CD4-positive, alpha-beta T cell treated with Interleukin-21 for 1 hour (primary cell): ENCODE results near the gene KCNMA1.

Source experiments
- DNase-seq: peaks from one replicate; pipeline ENCODE4 v3.0.0-alpha.2; 2020

Gene KCNMA1

GRCh38 chr10:77228559-77228958 lies 409.0 kb downstream of the KCNMA1 start:
- no peak for DNase-seq

GRCh38 chr10:77226853-77227565 lies 410.6 kb downstream of the KCNMA1 start:
- no peak for DNase-seq

- DNase-seq, result no peak
Observed at GRCh38 chr10:77226452-77226851, 411.2 kb downstream of the KCNMA1 start.

- DNase-seq, result no peak
Observed at GRCh38 chr10:77226020-77226419, 411.6 kb downstream of the KCNMA1 start.

GRCh38 chr10:77223526-77224460 lies 413.8 kb downstream of the KCNMA1 start:
- no peak for DNase-seq

GRCh38 chr10:77220150-77220549 lies 417.5 kb downstream of the KCNMA1 start:
- no peak for DNase-seq

GRCh38 chr10:77219046-77219445 lies 418.6 kb downstream of the KCNMA1 start:
- DNase-seq, result no peak

GRCh38 chr10:77214799-77215198 lies 422.8 kb downstream of the KCNMA1 start:
- no peak for DNase-seq

GRCh38 chr10:77212632-77213031 lies 425.0 kb downstream of the KCNMA1 start:
- DNase-seq, result no peak

- no peak for DNase-seq
Observed at GRCh38 chr10:77210645-77211044, 427.0 kb downstream of the KCNMA1 start.

- no peak for DNase-seq
Observed at GRCh38 chr10:77208684-77209256, 428.8 kb downstream of the KCNMA1 start.

- no peak for DNase-seq
Observed at GRCh38 chr10:77207828-77208185, 429.8 kb downstream of the KCNMA1 start.

- DNase-seq, result no peak
Observed at GRCh38 chr10:77207182-77207827, 430.3 kb downstream of the KCNMA1 start.

GRCh38 chr10:77205135-77205534 lies 432.5 kb downstream of the KCNMA1 start:
- no peak for DNase-seq

GRCh38 chr10:77204171-77204570 lies 433.4 kb downstream of the KCNMA1 start:
- DNase-seq, result no peak

- DNase-seq, result no peak
Observed at GRCh38 chr10:77202857-77203256, 434.8 kb downstream of the KCNMA1 start.

- no peak for DNase-seq
Observed at GRCh38 chr10:77201135-77202106, 436.2 kb downstream of the KCNMA1 start.

- no peak for DNase-seq
Observed at GRCh38 chr10:77197544-77197943, 440.1 kb downstream of the KCNMA1 start.

GRCh38 chr10:77196614-77197013 lies 441.0 kb downstream of the KCNMA1 start:
- no peak for DNase-seq

- DNase-seq, result no peak
Observed at GRCh38 chr10:77195101-77195500, 442.5 kb downstream of the KCNMA1 start.

- DNase-seq, result no peak
Observed at GRCh38 chr10:77193001-77193400, 444.6 kb downstream of the KCNMA1 start.

GRCh38 chr10:77192402-77192801 lies 445.2 kb downstream of the KCNMA1 start:
- DNase-seq, result no peak
